Measurements from ENCODE around the gene GMDS.

GRCh38 chr6:1911474-1911873 lies 333.9 kb downstream of the GMDS start:
- TF ChIP-seq POLR2A (IDR thresholded peaks at IDR 0.05; ENCODE audit: low read depth, low read length) (no peak), MAFK (IDR thresholded peaks at IDR 0.05; ENCODE audit: low read depth, low read length) (no peak), CTCF (conservative IDR thresholded peaks at IDR 0.05; ENCODE audit: low read depth, low read length) (no peak), RFX5 (IDR thresholded peaks at IDR 0.05; ENCODE audit: low read depth, low read length) (no peak), MXI1 (IDR thresholded peaks at IDR 0.05; ENCODE audit: borderline replicate concordance, low read depth, low read length) (no peak), RCOR1 (IDR thresholded peaks at IDR 0.05; ENCODE audit: insufficient replicate concordance, low read length) (no peak)
